IPS-15b (cell line): ENCODE results near the gene EVA1B.

ENCODE experiments used
- H3K27me3 ChIP-seq: one replicate; pipeline ENCODE4 v1.6.1; 2013; ENCODE audit warnings: low read length; ENCODE audit not compliant: control insufficient read depth, insufficient read depth
- H3K36me3 ChIP-seq: one replicate; pipeline ENCODE4 v1.6.1; 2013; ENCODE audit warnings: low read length; ENCODE audit not compliant: control insufficient read depth, insufficient read depth
- H3K4me1 ChIP-seq: one replicate; pipeline ENCODE4 v1.6.1; 2013; ENCODE audit warnings: mild to moderate bottlenecking, low read length; ENCODE audit not compliant: control insufficient read depth, insufficient read depth
- H3K4me3 ChIP-seq: one replicate; pipeline ENCODE4 v1.5.1; 2013; ENCODE audit warnings: low read depth, low read length
- H3K9ac ChIP-seq: one replicate; pipeline ENCODE4 v1.6.1; 2013; ENCODE audit warnings: low read depth, mild to moderate bottlenecking, low read length
- H3K9me3 ChIP-seq: one replicate; pipeline ENCODE4 v1.6.1; 2013; ENCODE audit warnings: mild to moderate bottlenecking, low read length; ENCODE audit not compliant: control insufficient read depth, insufficient read depth

EVA1B gene

DNA sequence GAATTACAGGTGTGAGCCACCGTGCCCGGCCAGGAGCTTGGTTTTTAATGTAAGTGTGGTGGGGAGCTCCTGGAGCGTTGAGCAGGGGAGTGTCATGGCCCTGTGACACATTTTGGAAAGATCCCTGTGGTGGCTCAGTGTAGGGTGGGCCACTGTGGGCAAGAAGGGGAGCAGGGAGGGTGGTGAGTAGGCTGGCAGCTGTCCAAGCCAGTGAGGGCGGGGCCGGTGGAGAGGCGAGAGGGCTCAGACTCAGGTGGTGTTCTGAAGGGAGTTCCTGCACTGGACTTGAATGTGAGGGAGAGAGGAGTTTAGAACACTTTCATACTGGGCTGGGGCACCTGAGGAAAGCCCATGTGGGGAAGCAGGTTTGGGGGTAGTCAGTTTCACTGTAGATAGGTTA, 3.1 kb upstream of the EVA1B start:
- no peaks in the 10 kb centered on the region for H3K4me1 ChIP-seq
- H3K9me3 ChIP-seq, result no peaks in the 10 kb centered on the region
- H3K27me3 ChIP-seq, result peaks cover 34% of the 10 kb centered on the region
- H3K4me3 ChIP-seq, result no peak overlapping the region
- H3K9ac ChIP-seq, result no peak overlapping the region
- H3K36me3 ChIP-seq, result no peaks in the 10 kb centered on the region

DNA sequence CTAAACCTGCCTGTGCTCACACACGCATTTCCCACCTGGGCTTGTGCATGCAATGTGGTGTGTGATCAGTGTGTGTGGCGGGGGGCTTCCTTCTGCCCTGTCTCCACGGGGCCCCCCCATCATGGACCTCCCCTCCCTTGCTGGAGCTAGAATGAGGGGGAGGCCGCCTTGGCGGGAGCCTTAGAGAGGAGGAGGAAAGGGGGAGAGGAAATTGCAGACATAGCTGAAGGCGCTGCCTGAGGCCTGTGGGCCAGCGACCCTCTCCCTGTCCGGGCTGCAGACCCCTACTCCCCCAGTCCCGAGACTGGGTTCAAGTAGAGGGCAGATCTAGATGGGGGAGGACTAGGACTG, 883 bp upstream of the EVA1B start:
- Histone ChIP-seq H3K9me3 (no peaks in the 10 kb centered on the region), H3K9ac (no peak overlapping the region), H3K4me3 (peak overlapping the region; percentile 70)

GRCh38 chr1:36322786-36323635, 434 bp downstream of the EVA1B start:
- Histone ChIP-seq H3K9ac (no peak overlapping the region), H3K27me3 (peaks cover 49% of the 10 kb centered on the region)

More for the DNA sequence above, 883 bp upstream of the EVA1B start:
- H3K4me1 ChIP-seq, result no peaks in the 10 kb centered on the region
- H3K27me3 ChIP-seq, result peaks cover 46% of the 10 kb centered on the region
- no peaks in the 10 kb centered on the region for H3K36me3 ChIP-seq

GRCh38 chr1:36322041-36322785, 1.2 kb downstream of the EVA1B start:
- Histone ChIP-seq H3K27me3 (peaks cover 49% of the 10 kb centered on the region), H3K4me1 (no peaks in the 10 kb centered on the region), H3K9ac (no peak overlapping the region), H3K36me3 (no peaks in the 10 kb centered on the region), H3K4me3 (peak overlapping the region; percentile 47), H3K9me3 (no peaks in the 10 kb centered on the region)

More at GRCh38 chr1:36322786-36323635, 434 bp downstream of the EVA1B start:
- no peaks in the 10 kb centered on the region for H3K9me3 ChIP-seq
- H3K36me3 ChIP-seq, result no peaks in the 10 kb centered on the region
- peak overlapping the region; percentile 55 for H3K4me3 ChIP-seq
- no peaks in the 10 kb centered on the region for H3K4me1 ChIP-seq

DNA sequence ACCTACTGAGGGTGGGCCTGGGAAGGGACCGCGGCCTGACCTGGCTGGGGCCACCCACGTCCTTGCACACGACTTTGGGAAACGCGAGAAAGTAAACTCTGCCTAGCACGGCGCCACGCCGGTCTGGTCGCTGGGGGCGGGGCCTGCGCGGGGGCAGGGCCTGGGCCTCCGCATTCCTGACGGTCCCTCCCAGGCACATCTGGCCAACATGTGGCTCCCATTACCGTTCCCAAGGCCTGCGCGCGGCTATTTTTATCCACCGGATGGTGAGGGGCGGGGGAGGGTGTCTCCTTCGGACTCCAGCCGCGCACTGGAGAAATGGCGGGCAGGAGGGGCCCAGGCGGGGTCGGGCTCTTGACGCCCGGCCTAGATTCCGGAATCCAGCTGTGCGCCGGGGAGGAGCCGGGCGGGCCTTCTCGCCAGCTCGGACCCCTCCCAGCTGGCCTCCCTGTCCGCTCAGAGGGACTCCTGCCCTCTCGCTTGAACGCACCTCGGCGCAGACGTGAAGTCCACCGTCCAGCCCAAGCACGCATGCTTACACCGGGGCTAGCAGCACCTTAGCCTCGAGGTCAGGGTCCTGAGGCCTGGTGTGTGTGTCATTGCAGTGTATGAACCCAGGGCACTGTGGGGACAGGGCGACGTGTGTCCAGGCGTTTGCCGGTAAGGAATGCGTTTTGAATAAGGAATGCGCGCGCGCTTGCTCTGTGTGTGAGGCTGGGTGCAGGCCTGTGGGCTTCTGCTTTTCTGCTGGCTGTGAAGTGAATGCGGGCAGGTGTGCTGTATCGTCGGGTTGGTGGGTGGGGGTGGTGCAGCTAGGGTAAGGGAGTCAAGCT, 2.1 kb downstream of the EVA1B start:
- peak overlapping the region; percentile 81 for H3K9ac ChIP-seq
- H3K4me3 ChIP-seq, result peak overlapping the region; percentile 47
- peaks cover 43% of the 10 kb centered on the region for H3K27me3 ChIP-seq
- no peaks in the 10 kb centered on the region for H3K36me3 ChIP-seq
- H3K4me1 ChIP-seq, result no peaks in the 10 kb centered on the region
- H3K9me3 ChIP-seq, result no peaks in the 10 kb centered on the region

DNA sequence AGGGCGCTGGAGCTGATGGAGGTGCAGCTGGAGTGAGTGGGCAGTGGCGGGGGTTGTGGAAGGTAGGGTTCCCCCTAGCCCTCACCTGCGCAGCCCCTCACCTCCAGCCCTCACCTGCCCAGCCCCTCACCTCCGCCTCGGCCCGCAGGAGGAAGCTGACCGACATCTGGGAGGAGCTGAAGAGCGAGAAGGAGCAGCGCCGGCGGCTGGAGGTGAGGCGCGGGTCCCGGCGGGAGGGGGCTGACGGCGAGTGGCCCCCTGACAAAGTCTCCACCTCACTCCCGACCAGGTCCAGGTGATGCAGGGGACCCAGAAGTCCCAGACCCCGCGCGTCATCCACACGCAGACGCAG, 2.7 kb downstream of the EVA1B start:
- H3K27me3 ChIP-seq, result peaks cover 40% of the 10 kb centered on the region
- H3K4me1 ChIP-seq, result no peaks in the 10 kb centered on the region
- H3K4me3 ChIP-seq, result peak overlapping the region; percentile 47
- no peaks in the 10 kb centered on the region for H3K36me3 ChIP-seq
- H3K9ac ChIP-seq, result peak overlapping the region; percentile 81
- H3K9me3 ChIP-seq, result no peaks in the 10 kb centered on the region

DNA sequence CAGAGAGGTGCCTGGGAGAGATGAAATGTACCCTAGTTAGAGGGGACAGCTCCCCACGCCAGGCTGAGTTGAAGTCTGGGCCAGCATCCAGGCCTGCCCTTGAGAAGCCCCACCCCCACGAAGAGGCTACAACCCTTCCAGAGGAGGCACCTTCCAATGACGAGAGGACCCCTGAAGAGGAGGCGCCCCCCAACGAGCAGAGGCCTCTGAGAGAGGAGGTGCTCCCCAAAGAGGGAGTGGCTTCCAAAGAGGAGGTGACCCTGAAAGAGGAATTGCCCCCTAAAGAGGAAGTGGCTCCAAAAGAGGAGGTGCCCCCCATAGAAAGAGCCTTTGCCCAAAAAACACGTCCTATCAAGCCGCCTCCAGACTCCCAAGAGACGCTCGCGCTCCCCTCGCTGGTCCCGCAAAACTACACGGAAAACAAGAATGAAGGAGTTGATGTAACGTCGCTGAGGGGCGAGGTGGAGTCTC, 3.1 kb downstream of the EVA1B start:
- Histone ChIP-seq H3K4me3 (peak overlapping the region; percentile 47), H3K9ac (peak overlapping the region; percentile 81), H3K4me1 (no peaks in the 10 kb centered on the region), H3K9me3 (no peaks in the 10 kb centered on the region), H3K27me3 (peaks cover 38% of the 10 kb centered on the region), H3K36me3 (no peaks in the 10 kb centered on the region)

DNA sequence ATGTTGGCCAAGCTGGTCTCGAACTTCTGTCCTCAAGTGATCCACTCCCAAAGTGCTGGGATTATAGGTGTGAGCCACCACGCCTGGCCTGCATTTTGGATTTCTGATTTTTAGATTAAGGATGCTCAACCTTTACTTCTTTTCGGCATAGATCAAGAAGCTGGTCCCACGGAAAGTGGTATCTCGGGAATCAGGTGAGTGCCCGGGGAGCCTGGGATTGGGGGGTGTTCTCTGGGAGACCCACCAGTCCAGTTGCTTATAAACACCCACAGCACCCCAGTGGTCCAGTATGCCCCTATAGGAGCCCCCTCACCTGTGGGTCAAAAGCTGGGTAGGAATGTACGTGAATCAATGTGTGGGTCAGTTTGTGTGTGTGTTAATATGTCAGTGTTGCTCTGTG, 14.0 kb downstream of the EVA1B start:
- no peaks in the 10 kb centered on the region for H3K27me3 ChIP-seq
- H3K9me3 ChIP-seq, result no peaks in the 10 kb centered on the region
- no peak overlapping the region for H3K9ac ChIP-seq
- peaks cover 3% of the 10 kb centered on the region for H3K36me3 ChIP-seq
- no peak overlapping the region for H3K4me3 ChIP-seq
- H3K4me1 ChIP-seq, result peaks cover 3% of the 10 kb centered on the region

DNA sequence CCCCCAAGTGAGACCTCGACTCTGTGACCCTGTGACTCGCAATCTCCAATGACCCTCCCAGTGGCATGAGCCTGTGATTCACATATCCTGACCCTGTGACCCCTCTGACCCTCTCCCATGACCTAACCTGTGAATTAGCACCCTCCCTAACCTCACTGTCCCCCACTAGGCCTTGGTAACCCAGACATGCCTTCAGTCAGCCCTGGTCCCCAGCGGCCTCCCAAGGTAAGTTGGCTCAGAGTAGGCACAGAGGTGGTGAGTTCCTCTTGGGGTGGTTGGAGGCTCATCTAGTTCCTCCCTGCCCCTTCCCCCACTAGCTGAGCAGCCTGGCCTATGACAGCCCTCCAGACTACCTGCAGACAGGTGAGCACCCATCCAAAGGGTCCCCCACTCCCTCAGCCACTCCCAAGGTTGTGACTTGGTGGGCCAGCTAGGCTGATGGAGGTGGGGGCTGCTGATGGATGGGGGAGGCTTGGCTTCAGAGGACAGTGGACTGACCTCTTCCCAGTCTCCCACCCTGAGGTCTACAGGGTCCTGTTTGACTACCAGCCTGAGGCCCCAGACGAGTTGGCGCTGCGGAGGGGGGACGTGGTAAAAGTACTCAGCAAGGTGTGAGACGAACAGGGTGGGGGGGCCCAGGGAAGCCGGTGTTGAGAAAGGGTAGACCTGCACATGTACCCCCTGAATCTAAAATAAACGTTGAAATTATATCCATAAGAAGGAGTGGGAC, 15.7 kb downstream of the EVA1B start:
- Histone ChIP-seq H3K4me3 (peak overlapping the region; percentile 84), H3K9ac (no peak overlapping the region), H3K4me1 (peaks cover 3% of the 10 kb centered on the region), H3K9me3 (no peaks in the 10 kb centered on the region), H3K27me3 (no peaks in the 10 kb centered on the region), H3K36me3 (peaks cover 12% of the 10 kb centered on the region)

- H3K4me3 ChIP-seq, result peak overlapping the region; percentile 84
- H3K4me1 ChIP-seq, result peaks cover 3% of the 10 kb centered on the region
- H3K9ac ChIP-seq, result no peak overlapping the region
- no peaks in the 10 kb centered on the region for H3K27me3 ChIP-seq
- H3K9me3 ChIP-seq, result no peaks in the 10 kb centered on the region
- peaks cover 20% of the 10 kb centered on the region for H3K36me3 ChIP-seq
Observed at GRCh38 chr1:36306902-36307456, 16.5 kb downstream of the EVA1B start.
